ENCODE measurements around the gene DCD.
A peak's percentile ranks its signal among the peaks of the same experiment; 100 is the strongest.
"Not testable (repeated sequence)": the region's sequence is repeated elsewhere in the genome, so short reads cannot be mapped to it uniquely, and the experiment has no call there.

Gene DCD

DNA sequence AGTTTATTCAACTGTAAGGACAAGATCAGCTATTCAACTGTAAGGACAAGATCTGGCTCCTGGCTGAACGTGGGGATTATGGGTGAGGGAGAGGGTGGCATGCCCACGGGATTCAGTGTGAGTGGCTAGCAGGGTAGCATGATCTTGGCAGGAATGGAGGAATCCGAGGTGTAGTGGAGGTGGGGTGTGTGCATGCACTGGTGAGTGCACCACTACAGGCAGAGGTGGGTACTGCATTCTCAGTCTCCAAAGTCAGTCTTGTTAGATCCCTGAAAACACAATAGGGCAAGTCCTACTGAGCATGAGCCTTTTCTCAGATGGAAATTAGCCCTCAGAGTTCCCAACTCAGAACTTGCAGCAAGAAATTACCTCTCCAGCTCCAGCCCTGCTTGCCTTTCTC is 32.2 kb upstream of the DCD start:
- H3K4me3 ChIP-seq (ENCODE audit: severe bottlenecking) = no peak overlapping the region
- TF ChIP-seq, protein P1, sequence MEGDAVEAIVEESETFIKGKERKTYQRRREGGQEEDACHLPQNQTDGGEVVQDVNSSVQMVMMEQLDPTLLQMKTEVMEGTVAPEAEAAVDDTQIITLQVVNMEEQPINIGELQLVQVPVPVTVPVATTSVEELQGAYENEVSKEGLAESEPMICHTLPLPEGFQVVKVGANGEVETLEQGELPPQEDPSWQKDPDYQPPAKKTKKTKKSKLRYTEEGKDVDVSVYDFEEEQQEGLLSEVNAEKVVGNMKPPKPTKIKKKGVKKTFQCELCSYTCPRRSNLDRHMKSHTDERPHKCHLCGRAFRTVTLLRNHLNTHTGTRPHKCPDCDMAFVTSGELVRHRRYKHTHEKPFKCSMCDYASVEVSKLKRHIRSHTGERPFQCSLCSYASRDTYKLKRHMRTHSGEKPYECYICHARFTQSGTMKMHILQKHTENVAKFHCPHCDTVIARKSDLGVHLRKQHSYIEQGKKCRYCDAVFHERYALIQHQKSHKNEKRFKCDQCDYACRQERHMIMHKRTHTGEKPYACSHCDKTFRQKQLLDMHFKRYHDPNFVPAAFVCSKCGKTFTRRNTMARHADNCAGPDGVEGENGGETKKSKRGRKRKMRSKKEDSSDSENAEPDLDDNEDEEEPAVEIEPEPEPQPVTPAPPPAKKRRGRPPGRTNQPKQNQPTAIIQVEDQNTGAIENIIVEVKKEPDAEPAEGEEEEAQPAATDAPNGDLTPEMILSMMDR (IDR thresholded peaks at IDR 0.05; ENCODE audit: poor library complexity, severe bottlenecking) = peak; percentile 27
- DNase-seq (ENCODE audit: low spot score) (no peak), ATAC-seq (ENCODE audit: low read depth) (0 out of 3 replicates have a peak, but pooled peaks have one; percentile 56)
- no peaks in the 10 kb centered on the region for H3K9me3 ChIP-seq (ENCODE audit: severe bottlenecking)
- H3K27me3 ChIP-seq (ENCODE audit: insufficient read depth, poor library complexity, severe bottlenecking) = no peaks in the 10 kb centered on the region
- no peaks in the 10 kb centered on the region for H3K36me3 ChIP-seq (ENCODE audit: low read depth)
- H3K27ac ChIP-seq (ENCODE audit: poor library complexity, severe bottlenecking) = no peak overlapping the region
- H3K4me1 ChIP-seq (ENCODE audit: insufficient read depth, poor library complexity, severe bottlenecking) = no peaks in the 10 kb centered on the region

DNA sequence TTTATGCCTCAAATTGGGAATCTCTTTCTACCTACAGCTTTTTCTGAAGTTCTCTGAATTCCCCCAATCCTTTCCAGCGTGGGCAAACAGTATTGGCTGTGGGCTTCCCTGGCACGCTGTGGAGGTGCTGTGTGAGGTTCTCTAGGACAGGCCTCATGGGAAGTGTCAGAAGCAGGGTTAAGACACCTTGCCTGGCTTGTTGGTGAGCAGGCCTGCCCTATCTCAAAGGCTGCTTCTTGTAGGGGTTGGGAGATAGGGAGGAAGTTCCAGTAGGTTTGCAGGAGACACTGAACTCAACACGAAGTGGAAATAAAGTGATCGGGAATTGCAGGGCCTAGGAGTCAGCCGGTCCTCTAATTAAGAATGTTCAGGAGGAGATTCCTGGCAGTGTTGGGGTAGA is 30.0 kb upstream of the DCD start:
- H3K27me3 ChIP-seq (ENCODE audit: insufficient read depth, poor library complexity, severe bottlenecking) = peaks cover 6% of the 10 kb centered on the region
- TF ChIP-seq, protein P1 (IDR thresholded peaks at IDR 0.05; ENCODE audit: poor library complexity, severe bottlenecking) = no peak

DNA sequence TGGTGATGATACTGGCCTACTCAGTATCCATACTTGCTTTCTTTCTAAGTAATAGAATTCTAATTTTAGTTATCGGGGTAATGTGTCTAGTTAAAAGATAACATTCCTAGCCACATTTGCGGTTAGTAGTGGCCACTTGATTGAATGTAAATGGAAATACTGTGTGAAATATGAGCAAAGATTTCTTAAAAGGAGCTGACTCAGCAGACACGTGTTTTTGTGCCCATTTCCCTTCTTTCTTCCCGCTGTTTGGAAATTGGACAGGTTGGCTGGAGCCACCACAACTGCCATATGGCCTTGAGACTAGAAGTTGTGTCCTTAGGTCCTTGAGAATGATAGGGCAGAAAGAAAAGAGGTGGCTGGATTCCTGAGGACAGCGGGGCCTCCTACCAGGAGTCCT is 19.8 kb upstream of the DCD start:
- Histone ChIP-seq H3K27ac (ENCODE audit: poor library complexity, severe bottlenecking) (no peak overlapping the region), H3K9me3 (ENCODE audit: severe bottlenecking) (no peaks in the 10 kb centered on the region), H3K36me3 (ENCODE audit: low read depth) (no peaks in the 10 kb centered on the region), H3K27me3 (ENCODE audit: insufficient read depth, poor library complexity, severe bottlenecking) (no peaks in the 10 kb centered on the region), H3K4me1 (ENCODE audit: insufficient read depth, poor library complexity, severe bottlenecking) (no peaks in the 10 kb centered on the region), H3K4me3 (ENCODE audit: severe bottlenecking) (no peak overlapping the region)
- no peak for DNase-seq (ENCODE audit: low spot score)
- TF ChIP-seq, protein P1 (IDR thresholded peaks at IDR 0.05; ENCODE audit: poor library complexity, severe bottlenecking) = no peak
- no peak for ATAC-seq (ENCODE audit: low read depth)

More for the DNA sequence above, 30.0 kb upstream of the DCD start:
- Histone ChIP-seq H3K27ac (ENCODE audit: poor library complexity, severe bottlenecking) (no peak overlapping the region), H3K9me3 (ENCODE audit: severe bottlenecking) (no peaks in the 10 kb centered on the region), H3K4me1 (ENCODE audit: insufficient read depth, poor library complexity, severe bottlenecking) (no peaks in the 10 kb centered on the region), H3K4me3 (ENCODE audit: severe bottlenecking) (no peak overlapping the region), H3K36me3 (ENCODE audit: low read depth) (no peaks in the 10 kb centered on the region)
- DNase-seq (ENCODE audit: low spot score) (no peak), ATAC-seq (ENCODE audit: low read depth) (no peak)

DNA sequence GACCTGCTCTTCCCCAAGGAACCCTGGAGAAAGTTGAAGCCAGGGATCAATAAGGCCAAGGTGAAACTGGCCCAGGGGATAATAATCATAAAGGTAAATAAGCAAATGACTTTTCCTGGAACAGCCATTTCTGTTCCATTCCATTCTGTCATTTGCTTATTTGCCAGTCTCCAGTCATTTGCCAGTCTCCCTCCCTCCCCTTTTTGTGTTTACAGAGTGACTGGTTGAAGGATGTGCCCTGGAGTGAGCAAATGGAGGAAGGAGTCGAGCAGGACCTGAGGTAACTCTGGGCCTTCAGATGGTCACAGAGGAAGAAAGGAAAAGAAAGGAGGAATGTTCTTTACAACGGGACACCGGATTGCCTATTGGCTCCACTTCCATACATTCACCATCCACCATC is 17.8 kb upstream of the DCD start:
- H3K4me1 ChIP-seq (ENCODE audit: insufficient read depth, poor library complexity, severe bottlenecking) = no peaks in the 10 kb centered on the region
- TF ChIP-seq, protein P1 (IDR thresholded peaks at IDR 0.05; ENCODE audit: poor library complexity, severe bottlenecking) = no peak
- no peak for DNase-seq (ENCODE audit: low spot score)
- no peaks in the 10 kb centered on the region for H3K9me3 ChIP-seq (ENCODE audit: severe bottlenecking)
- no peak for ATAC-seq (ENCODE audit: low read depth)
- no peaks in the 10 kb centered on the region for H3K36me3 ChIP-seq (ENCODE audit: low read depth)
- no peaks in the 10 kb centered on the region for H3K27me3 ChIP-seq (ENCODE audit: insufficient read depth, poor library complexity, severe bottlenecking)
- H3K27ac ChIP-seq (ENCODE audit: poor library complexity, severe bottlenecking) = no peak overlapping the region
- H3K4me3 ChIP-seq (ENCODE audit: severe bottlenecking) = no peak overlapping the region

DNA sequence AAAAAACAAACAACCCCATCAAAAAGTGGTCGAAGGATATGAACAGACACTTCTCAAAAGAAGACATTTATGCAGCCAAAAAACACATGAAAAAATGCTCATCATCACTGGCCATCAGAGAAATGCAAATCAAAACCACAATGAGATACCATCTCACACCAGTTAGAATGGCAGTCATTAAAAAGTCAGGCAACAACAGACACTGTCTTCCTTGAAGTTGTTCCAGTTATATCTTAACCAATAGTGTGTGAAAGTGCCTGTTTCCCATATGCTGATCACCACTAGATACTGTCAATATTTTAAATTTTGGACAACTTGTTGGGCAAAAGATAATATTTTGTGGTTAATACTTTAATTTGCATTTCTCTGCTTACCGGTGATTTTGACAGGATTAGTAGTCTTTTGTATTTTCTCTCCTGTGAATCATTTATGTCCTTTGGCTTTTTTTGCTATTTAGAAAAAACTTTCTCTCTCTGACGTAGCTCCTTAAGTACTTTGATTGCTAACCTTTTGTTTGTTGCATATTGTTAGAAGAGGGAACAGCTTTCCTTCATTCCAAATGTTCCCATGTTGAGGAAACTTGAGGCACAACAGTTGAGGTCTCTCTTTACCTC is 17.0 kb upstream of the DCD start:
- DNase-seq (ENCODE audit: low spot score); H3K36me3 ChIP-seq (ENCODE audit: low read depth); H3K4me3 ChIP-seq (ENCODE audit: severe bottlenecking); H3K27ac ChIP-seq (ENCODE audit: poor library complexity, severe bottlenecking); H3K9me3 ChIP-seq (ENCODE audit: severe bottlenecking); H3K4me1 ChIP-seq (ENCODE audit: insufficient read depth, poor library complexity, severe bottlenecking); ATAC-seq (ENCODE audit: low read depth); H3K27me3 ChIP-seq (ENCODE audit: insufficient read depth, poor library complexity, severe bottlenecking): not testable (repeated sequence)

Measured in RWPE2 (cell line).